GM12872 (cell line): ENCODE results near the gene UCK1.

Source experiments
- CTCF ChIP-seq: IDR thresholded peaks from 3 replicates; pipeline ENCODE4 v1.5.1; 2011; ENCODE audit warnings: low read depth, mild to moderate bottlenecking, low read length, moderate library complexity; ENCODE audit not compliant: insufficient read depth

UCK1 gene

GRCh38 chr9:131474711-131475110, 56.4 kb downstream of the UCK1 start:
- TF ChIP-seq CTCF = no peak

GRCh38 chr9:131473891-131474290, 57.2 kb downstream of the UCK1 start:
- TF ChIP-seq CTCF = no peak
